ENCODE measurements around the gene PRPS1. TPM values are rescaled to one million over a fixed set of nuclear protein-coding genes. Genes with fewer than 3 reads are reported as not detected.
A peak's percentile ranks its signal among the peaks of the same experiment; 100 is the strongest.

The PRPS1 gene
- total RNA-seq, 1 donor from 2014 or later, result 25.6 TPM

DNA sequence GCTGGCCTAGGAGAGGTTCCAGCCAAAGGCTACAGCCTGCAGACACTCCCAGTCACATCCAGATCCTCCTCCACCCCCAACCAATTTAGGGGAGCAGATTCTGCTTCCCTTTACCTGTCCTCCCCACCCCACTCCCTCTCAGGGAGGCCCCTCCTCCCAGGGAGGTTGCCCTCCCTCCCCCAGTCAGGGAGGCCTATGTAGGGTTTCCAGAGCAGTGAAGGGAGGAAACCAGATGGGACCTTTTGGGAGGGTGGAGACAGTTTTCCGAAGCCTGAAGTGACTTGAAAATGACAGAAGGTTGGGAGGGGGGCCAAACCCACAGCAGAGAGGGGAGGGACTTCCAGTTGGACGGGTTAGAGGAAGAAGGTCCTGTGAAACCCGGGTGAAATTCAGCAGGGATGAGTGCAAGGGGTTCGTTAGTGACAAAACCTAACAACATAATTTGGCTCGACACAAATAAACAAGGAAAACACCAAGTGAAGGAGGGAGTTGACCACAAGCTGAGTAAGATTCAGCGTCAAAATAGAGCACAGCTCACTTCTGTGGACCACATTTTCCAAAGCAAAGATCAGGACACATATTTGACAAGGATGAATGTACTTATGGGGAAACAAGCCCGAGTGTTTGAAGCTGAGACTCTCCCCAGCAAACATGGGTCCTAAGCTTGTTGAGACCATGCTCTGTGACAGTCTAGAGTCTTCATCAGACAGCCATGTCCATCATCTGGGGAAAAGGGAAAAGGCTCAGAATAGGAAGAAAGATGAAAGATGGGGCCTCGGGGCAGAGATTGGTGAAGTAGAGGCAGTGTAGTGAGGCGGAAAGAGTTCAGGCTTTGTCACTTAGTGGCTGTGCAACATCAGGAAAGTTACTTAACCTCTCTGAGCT is 46.4 kb downstream of the PRPS1 start:
- Histone ChIP-seq H3K27me3 (no peaks in the 10 kb centered on the region), H3K4me3 (peak overlapping the region; percentile 60), H3K27ac (peak overlapping the region; percentile 98), H3K9me3 (no peaks in the 10 kb centered on the region), H3K4me1 (peaks cover 23% of the 10 kb centered on the region), H3K36me3 (no peaks in the 10 kb centered on the region)
- DNase-seq, result peak; percentile 69
- ATAC-seq, result peak; percentile 28
- TF ChIP-seq, protein P1, sequence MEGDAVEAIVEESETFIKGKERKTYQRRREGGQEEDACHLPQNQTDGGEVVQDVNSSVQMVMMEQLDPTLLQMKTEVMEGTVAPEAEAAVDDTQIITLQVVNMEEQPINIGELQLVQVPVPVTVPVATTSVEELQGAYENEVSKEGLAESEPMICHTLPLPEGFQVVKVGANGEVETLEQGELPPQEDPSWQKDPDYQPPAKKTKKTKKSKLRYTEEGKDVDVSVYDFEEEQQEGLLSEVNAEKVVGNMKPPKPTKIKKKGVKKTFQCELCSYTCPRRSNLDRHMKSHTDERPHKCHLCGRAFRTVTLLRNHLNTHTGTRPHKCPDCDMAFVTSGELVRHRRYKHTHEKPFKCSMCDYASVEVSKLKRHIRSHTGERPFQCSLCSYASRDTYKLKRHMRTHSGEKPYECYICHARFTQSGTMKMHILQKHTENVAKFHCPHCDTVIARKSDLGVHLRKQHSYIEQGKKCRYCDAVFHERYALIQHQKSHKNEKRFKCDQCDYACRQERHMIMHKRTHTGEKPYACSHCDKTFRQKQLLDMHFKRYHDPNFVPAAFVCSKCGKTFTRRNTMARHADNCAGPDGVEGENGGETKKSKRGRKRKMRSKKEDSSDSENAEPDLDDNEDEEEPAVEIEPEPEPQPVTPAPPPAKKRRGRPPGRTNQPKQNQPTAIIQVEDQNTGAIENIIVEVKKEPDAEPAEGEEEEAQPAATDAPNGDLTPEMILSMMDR (IDR thresholded peaks at IDR 0.05), result no peak
- intact Hi-C loops (cut with DNase I), result loop anchor here (5.0 kb wide), 1 partner anchor 38 kb away; no protein-coding TSS in a partner anchor

DNA sequence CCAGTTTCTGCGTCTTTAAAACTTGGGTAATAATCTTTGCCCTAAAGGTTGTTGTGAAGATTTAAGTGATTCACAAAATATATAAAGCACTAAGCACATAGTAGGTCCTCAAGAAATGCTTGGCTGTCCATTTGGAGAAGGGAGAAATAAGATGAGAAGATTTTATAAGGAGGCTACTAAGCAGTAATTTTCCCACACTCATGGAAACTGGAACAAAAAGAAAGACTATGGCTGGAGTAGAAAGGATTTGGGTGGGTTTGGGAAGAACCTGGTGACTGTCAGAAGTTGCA is 47.0 kb downstream of the PRPS1 start:
- H3K27me3 ChIP-seq, result no peaks in the 10 kb centered on the region
- DNase-seq (no peak), ATAC-seq (no peak)
- no peaks in the 10 kb centered on the region for H3K9me3 ChIP-seq
- intact Hi-C loops (cut with DNase I), result loop anchor here (5.0 kb wide), 1 partner anchor 37 kb away; no protein-coding TSS in a partner anchor
- no peaks in the 10 kb centered on the region for H3K36me3 ChIP-seq
- peak overlapping the region; percentile 98 for H3K27ac ChIP-seq
- TF ChIP-seq, protein P1 (IDR thresholded peaks at IDR 0.05), result no peak
- peaks cover 23% of the 10 kb centered on the region for H3K4me1 ChIP-seq
- H3K4me3 ChIP-seq, result peak overlapping the region; percentile 60

DNA sequence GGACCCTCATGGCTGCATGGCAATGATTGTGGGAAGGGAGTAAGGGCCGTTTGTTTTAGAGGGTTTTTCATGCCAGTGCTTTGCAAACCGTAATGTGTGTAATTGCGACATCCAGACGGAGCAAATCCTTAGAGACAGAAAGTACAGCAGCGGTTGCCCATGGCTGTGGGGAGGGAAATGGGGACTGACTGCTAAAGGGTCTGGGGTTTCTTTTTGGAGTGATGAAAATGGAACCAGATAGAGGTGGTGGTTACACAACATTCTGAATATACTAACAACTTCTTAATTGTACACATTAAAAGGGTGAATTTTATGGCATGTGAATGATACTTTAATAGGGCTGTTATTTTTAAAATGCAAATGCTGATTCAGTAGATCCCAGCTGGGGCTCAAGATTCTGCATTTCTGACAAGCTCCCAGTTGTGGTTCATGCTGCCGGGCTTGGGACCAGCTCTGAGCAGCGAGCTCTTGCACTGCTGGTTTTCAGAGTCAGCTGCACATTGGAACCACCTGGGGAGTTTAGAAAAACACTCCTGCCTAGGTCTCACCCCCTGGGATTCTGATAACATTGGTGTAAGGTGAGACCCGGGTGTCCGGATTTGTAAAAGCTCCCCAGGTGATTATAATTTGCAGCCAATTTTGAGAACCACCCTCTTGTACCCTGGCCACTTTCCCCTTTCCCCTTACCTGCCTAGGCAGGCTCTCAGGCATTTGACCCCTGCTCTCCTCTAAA is 47.7 kb downstream of the PRPS1 start:
- intact Hi-C loops (cut with DNase I), result loop anchor here (5.0 kb wide), 1 partner anchor 36 kb away; no protein-coding TSS in a partner anchor
- no peaks in the 10 kb centered on the region for H3K36me3 ChIP-seq
- H3K4me3 ChIP-seq, result peak overlapping the region; percentile 60
- ATAC-seq, result peak; percentile 2
- peaks cover 23% of the 10 kb centered on the region for H3K4me1 ChIP-seq
- H3K27ac ChIP-seq, result peak overlapping the region; percentile 98
- no peak for DNase-seq
- H3K27me3 ChIP-seq, result no peaks in the 10 kb centered on the region
- TF ChIP-seq, protein P1 (IDR thresholded peaks at IDR 0.05), result no peak
- no peaks in the 10 kb centered on the region for H3K9me3 ChIP-seq

DNA sequence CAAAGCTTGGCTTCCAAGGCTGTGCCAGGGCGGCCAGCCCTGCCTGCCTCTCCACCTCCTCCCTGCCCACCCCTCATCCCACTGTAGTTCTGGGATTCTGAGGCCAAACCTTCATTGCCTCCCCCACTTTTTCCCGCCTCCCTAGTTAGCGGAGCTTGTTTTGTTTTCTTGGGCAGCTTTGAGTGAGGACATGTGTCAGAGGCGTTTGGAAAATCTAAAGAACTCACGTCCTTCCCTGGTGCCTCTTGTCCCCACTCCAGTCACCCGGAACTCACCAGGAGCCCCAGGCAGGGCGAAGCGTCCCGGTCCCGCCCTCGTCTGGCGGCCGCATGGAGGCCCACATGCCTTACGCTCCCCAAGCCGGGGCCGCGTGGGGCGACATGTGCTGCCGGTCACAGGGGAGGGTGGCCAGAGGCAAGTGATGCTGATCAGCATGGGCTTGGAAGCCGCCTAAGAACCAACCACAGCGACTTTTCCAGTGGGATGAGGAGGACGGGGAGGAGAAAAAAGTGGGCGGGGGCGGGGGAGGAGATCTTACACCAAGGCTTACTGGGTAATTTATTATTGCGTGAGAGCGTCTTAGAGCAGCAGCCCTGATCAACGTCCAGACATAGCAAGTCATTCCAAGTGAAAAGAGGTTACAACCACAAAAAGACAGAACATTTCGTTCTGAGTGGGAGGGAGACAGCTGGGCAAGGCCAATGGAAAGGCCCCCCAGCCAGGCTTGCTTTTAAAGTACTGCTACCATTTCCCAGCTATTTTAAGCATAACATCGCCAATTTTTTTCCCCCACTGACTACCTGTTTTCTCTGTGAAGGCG is 48.5 kb downstream of the PRPS1 start:
- H3K4me3 ChIP-seq, result peak overlapping the region; percentile 60
- H3K27ac ChIP-seq, result peak overlapping the region; percentile 98
- intact Hi-C loops (cut with DNase I), result loop anchor here (5.0 kb wide), 1 partner anchor 36 kb away; no protein-coding TSS in a partner anchor
- DNase-seq, result peak; percentile 95
- no peaks in the 10 kb centered on the region for H3K27me3 ChIP-seq
- TF ChIP-seq, protein P1 (IDR thresholded peaks at IDR 0.05), result no peak
- H3K4me1 ChIP-seq, result peaks cover 23% of the 10 kb centered on the region
- no peaks in the 10 kb centered on the region for H3K9me3 ChIP-seq
- ATAC-seq, result peak; percentile 75
- H3K36me3 ChIP-seq, result no peaks in the 10 kb centered on the region

DNA sequence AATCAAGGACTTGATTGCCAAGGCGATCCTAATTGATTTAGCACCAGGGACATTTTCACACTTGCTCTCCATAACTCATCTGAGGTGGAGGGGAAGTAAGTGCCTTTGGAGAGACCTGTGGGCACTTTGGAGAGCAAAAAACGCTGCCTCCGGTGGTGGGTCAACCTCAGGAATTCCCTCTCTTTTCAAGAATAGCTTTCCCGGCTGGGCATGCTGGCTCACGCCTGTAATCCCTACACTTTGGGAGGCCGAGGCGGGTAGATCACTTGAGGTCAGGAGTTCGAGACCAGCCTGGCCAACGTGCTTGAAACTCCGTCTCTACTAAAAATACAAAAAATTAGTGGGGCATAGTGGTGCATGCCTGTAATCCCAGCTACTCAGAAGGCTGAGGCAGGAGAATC is 49.2 kb downstream of the PRPS1 start:
- no peak for ATAC-seq
- no peaks in the 10 kb centered on the region for H3K27me3 ChIP-seq
- no peaks in the 10 kb centered on the region for H3K9me3 ChIP-seq
- H3K4me1 ChIP-seq, result peaks cover 29% of the 10 kb centered on the region
- TF ChIP-seq, protein P1 (IDR thresholded peaks at IDR 0.05), result no peak
- H3K36me3 ChIP-seq, result no peaks in the 10 kb centered on the region
- peak overlapping the region; percentile 98 for H3K27ac ChIP-seq
- DNase-seq, result no peak
- peak overlapping the region; percentile 60 for H3K4me3 ChIP-seq
- intact Hi-C loops (cut with DNase I), result loop anchor here (5.0 kb wide), 1 partner anchor 35 kb away; no protein-coding TSS in a partner anchor
